Retina (tissue), 1 donor: ENCODE data around the gene CHRNA7.
"Not testable (repeated sequence)": the region's sequence is repeated elsewhere in the genome, so short reads cannot be mapped to it uniquely, and the experiment has no call there.

Experiments
- DNase-seq: peaks from one replicate; pipeline ENCODE4 v3.0.0-alpha.2; 2016

The CHRNA7 gene

DNA sequence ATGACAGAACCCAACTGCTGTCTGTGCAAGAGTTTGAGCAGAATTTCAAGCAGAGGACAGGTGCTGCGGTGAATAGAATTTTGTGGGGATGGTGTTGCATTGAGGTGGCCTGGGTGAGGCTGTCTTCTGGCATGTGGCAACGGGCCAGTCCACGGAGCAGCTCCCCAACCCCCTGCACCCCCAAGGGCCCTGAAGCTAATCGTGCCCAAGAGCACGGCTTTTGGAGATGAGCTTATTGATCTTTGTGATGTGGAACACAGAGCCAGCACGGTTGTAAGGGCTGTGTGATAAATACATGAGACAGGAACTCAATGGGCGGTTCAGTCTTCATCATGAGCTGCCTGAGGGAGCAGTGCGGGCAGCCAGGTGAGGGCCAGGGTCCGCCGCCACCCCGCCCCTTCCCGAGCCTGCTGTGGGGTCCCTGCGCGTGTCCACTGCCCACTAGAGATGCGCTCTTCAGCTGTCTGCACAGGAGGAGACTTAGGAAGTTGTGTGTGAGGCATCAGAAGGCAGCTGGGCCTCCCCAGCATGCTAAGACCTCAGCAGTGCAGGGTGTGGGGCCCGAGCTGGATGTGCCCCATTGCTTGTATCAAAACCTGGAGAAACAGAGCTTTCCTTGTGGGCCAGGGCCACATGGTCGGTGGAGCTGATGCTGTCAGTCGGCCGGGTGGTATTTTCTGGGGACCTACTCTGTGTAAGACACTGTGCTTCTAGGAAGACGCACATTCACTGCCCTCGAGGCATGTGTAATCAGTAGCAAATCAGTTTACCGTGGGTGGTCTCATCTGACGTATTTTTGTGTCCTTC is 90.5 kb downstream of the CHRNA7 start:
- DNase-seq: no peak

DNA sequence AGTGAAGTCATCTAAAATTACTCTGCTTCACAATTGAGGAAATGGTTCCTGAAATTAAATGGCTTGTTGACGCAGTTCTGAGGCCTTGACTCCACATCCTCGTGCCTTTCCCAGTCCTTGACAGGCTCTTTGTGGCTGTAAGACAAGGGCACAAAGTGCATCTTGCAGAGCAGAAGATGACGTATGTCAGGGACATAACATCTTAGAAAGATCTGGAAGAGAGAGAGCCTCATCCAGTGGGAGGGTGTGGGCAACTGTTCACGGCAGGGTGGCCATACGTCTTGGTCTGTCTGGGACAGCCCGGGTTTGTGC is 91.0 kb downstream of the CHRNA7 start:
- DNase-seq: no peak

GRCh38 chr15:32122013-32122412 is 91.7 kb downstream of the CHRNA7 start:
- no peak for DNase-seq

- no peak for DNase-seq
These were observed 93.2 kb downstream of the CHRNA7 start for GRCh38 chr15:32123473-32123872.

- DNase-seq: no peak
These were observed 94.4 kb downstream of the CHRNA7 start for GRCh38 chr15:32124726-32125125.

DNA sequence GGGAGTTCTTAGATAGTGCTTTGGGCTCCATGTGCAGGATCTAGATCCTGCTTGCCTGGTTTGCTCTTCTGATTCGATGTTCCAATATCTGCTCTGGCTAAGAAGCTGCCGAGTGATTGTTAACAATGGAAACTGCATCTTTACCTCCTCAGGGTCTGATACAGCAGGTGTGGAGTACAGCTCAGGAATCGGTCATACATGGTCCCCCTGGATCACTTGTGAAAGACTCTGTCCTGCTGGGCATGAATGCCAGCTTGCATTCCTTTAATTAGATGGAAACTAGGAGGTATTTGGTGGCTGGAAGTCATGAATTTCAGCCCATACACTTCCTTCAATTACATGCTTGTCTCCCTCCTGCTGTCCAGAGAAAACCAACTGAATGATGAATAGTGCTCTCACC is 95.3 kb downstream of the CHRNA7 start:
- no peak for DNase-seq

GRCh38 chr15:32129815-32130214 is 99.5 kb downstream of the CHRNA7 start:
- DNase-seq: no peak

DNA sequence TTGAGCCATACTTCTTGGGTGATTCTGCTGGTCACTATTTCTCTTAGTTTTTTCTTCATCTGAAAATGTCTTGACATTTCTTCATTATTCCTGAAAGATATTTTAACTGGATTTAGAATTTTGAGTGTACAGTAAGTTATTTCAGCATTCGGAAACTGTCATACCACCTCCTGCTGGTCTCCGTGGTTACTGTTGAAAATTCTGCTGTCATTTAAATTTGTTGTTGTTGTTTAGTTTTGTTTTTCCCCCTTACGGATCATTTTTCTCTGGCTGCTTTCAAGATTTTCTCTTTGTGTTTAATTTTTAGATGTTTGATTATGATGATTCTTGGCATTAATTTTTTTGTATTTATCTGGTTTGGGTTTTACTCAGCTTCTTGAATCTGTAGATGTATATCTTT is 100.5 kb downstream of the CHRNA7 start:
- DNase-seq: no peak

GRCh38 chr15:32131803-32132202 is 101.5 kb downstream of the CHRNA7 start:
- no peak for DNase-seq

DNA sequence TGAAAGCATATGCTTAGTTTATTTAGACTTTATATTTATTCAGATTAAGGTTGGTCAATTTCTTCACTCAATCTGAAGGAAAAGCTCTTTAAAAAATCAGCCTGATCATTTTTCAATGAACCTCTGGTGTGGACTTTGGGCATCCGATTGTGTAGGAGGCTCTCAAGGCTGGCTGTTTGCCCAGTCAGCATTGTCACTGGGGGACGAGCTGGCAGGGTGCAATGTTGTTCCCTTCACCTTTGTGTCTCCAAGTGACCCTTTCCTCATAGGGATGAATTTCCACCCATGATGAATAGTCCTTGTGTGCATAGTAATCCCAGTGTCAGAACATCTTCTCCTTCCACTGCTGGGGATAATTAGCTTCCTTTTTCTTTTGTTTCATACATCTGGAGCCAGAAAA is 102.5 kb downstream of the CHRNA7 start:
- DNase-seq: no peak

DNA sequence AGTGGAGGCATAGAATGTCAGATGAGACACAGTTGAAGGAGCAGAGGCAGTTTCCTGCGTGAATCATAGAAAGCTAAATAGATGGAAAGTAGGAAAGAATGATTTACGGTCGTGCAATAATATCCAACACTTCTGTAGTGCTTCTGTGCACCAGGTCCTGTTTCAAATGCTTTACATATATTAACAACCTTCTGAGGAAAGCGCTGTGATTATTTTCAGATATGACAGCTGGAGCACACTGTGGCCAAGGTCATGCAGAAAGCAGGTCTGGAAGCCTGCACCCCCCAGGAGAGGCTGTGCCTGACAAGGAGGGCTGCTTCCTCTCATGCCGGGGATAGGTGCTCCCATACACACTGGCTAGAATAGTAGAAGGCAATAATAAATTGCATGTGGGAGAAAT is 104.5 kb downstream of the CHRNA7 start:
- DNase-seq: no peak

- no peak for DNase-seq
These were observed 105.0 kb downstream of the CHRNA7 start for GRCh38 chr15:32135335-32135734.

- not testable (repeated sequence) for DNase-seq
These were observed 115.2 kb downstream of the CHRNA7 start for GRCh38 chr15:32145512-32145911.

DNA sequence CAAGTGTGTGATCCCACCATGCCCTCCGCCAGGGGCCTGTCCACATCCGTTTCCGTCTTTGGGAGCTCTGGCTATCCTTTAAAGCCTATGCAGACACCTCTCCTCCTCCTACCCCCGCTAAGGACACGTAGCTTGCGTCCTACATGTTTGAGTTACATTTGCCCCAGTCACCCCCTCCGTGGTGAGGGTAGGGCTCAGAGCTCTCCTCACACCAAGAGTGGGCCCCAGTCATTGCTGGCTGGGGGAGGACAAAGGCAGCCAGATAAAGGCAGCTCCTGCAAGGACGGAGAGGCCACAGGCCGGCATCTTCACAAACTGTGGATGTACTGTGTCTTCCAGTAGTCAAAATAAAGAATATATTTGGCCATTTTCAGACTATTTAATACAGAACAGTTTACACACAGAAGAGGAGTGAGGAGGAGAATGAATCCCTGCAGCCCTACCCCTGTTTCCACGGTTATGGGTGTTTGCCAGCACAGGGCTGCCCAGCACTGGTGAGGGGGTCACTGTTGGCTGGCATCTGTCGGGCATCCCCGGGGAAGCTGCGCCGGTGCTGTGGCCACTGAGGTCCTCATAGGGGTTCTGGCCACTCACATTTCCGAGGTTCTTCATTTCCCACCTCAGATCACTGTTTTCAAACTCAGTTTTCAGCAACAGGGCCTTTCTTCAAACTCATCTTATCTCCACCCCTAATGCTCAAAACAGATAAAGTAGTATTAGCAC is 118.7 kb downstream of the CHRNA7 start:
- no peak for DNase-seq

DNA sequence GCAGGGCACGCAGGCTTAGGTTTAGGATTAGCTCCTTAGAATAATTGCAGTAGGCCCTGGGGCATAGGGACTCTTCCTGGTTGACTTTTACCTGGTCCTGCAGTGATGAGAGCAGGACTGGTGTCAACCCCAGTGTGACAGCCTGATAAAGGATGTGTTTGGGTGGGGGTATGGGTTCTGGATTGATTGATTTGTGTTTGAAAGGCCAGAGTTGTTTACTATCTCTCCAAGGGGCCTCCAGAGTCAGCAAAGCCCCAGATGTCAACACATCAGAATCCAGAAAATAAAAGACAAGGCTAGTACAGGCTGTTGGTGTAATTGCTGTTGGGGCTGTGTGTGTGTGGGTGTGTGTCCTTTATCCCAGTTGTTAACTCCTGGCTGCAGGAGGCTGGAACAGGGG is 122.3 kb downstream of the CHRNA7 start:
- DNase-seq: no peak

DNA sequence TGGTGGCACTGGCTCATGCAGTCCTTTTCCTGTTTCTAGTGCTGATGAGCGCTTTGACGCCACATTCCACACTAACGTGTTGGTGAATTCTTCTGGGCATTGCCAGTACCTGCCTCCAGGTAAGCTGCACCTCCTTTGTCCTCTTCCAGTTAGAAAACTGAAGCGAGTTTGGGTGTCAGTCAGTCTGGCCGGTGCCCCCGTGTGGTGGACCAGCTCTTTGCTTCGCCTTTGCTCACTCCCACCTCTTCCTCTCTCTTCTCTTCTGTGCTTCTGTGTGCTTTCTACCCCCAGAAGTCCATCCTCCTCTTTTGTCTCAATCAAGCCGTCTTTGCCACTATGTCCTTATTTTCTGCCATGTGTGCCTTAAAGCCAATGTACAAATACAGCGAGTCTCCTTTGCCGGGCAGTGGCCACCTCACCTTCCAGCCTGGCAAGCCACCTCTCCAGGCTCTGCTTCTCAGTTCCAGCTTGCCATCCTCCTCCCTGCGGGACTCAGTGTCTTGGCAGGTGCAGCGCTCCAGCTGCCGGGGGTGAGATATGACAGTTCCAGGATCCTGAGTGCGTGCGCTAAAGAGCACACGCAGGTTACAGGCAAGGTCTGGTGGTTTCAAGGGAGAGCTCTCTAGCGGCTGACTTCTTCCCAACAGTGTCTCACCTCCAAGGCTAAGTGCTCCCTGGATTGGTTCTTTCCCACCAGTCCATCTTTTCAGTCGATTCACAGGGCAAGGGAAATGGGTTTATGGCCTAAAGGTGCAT is 123.7 kb downstream of the CHRNA7 start:
- not testable (repeated sequence) for DNase-seq

GRCh38 chr15:32162143-32162542 is 131.8 kb downstream of the CHRNA7 start:
- DNase-seq: not testable (repeated sequence)

DNA sequence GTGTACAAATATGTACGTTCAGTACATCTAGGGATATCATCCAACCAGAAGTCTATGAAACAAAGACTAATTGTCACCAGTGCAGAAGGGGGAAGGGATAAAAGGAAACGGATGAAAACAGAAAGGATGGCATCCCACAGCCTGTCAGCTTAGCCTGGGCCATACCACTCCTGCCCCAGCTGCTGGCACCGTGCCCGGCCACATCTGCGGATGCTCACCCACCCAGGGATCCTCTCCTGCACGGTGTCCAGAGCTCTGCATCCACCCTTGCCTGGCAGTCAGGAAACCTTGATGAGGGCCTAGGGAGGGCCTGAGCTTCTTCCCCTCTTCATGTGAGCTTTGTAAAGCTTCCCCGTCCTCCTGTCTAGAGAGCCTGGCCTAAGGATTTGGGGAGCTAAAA is 133.8 kb downstream of the CHRNA7 start:
- DNase-seq: not testable (repeated sequence)

GRCh38 chr15:32164747-32165146 is 134.4 kb downstream of the CHRNA7 start:
- DNase-seq: not testable (repeated sequence)

DNA sequence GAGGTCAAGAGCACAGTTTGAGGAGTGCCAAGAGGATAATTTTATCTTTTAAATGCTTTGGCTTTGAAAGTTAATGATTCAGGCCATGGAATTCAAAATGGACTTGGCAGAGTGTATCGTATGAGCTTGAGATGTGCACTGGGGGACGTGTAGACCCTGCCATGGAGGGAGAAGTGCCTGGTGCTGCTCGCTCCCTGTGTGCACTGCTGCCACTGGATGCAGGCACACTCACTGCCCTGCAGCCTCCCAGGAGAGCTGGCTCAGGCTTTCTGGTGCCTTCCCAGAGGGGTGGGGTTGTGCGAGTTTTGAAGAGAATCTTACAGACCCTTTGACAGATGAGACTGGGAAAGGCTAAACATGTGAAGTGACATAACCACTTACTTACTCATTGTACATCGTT is 135.5 kb downstream of the CHRNA7 start:
- not testable (repeated sequence) for DNase-seq

DNA sequence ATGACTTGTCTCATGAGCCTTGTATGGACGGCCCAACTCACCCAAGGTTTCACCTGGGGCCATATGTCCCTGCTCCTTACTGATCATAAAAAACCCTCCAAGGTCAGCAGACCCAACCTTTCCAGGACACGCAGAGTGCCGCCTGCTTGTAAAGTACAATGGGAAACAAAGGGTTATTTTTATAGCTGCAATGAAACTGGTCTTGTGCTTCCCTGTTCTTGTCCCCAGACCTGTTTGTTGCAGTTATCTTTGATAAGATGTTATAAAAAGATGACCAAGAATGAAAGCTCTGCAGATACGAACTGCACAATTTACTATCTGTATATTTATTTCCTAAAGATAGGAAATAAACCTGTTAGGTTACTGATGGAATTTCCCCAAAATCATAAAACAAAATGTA is 136.0 kb downstream of the CHRNA7 start:
- DNase-seq: not testable (repeated sequence)

GRCh38 chr15:32167913-32168312 is 137.6 kb downstream of the CHRNA7 start:
- DNase-seq: not testable (repeated sequence)

GRCh38 chr15:32180579-32180978 is 150.3 kb downstream of the CHRNA7 start:
- not testable (repeated sequence) for DNase-seq

DNA sequence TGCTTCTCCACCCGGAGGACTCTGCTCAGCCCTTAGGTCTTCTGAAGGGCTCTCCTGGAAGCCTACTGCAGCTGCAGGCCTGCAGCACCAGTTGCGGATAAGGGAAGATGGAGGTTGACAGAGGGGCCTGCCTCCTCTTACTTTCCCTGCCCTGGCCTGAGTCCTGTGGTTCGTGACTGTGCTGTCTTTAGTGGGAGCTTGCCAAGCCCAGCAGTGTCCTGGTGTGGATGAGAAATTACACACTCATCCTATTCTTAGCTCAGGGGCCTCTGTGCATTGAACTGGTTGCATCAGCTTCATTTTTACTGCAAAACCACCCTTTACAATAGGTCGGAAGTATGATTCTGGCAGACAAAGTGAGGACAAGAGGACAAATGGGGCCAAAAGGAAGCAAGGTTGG is 163.5 kb downstream of the CHRNA7 start:
- not testable (repeated sequence) for DNase-seq
